SK-N-SH (cell line): ENCODE results near the gene UBE2L5. TPM values are rescaled to one million over a fixed set of nuclear protein-coding genes. Genes with fewer than 3 reads are reported as not detected.

Source experiments
- CTCF ChIA-PET: fragments of 300-600, 350-600 bp; formaldehyde crosslinking; extraction: SDS; loops from one replicate; lab custom pipeline; 2021; lab: Yijun Ruan, JAX
- POLR2A ChIA-PET: fragments of 350-600 bp; sonication (Branson Sonifier 250); formaldehyde crosslinking; extraction: SDS; loops from one replicate; lab custom pipeline; 2020; ENCODE audit warnings: antibody characterized with exemption, inconsistent platforms; lab: Yijun Ruan, JAX
- DNase-seq: peaks from one replicate; pipeline ENCODE4 v3.0.0; 2012
- H2AFZ ChIP-seq: fragments of 200-600 bp; sonication (generic); 2 replicates; pipeline ENCODE4 v1.8.1; 2016; ENCODE audit warnings: antibody characterized with exemption, mild to moderate bottlenecking, low read depth
- H3F3A ChIP-seq: fragments of 200-600 bp; sonication (generic); replicated peaks from 2 replicates; pipeline ENCODE3; 2016; ENCODE audit warnings: antibody characterized with exemption, mild to moderate bottlenecking; ENCODE audit not compliant: insufficient read depth
- H3K27ac ChIP-seq, 2 experiments: fragments of 200-500 bp in 1 of 2; fragments of 200-600 bp in 1 of 2; sonication (Bioruptor generic) in 1 of 2; sonication (generic), shearing (Covaris generic) in 1 of 2; 2 replicates each; pipeline versions ENCODE4 v1.5.1 to v1.6.1; 2014 to 2016; ENCODE audit warnings: low read depth in 2 of 2, inconsistent platforms in 1 of 2, low read length in 1 of 2, mild to moderate bottlenecking in 1 of 2, mixed read lengths in 1 of 2
- H3K27me3 ChIP-seq: fragments of 200-600 bp; sonication (generic), shearing (Covaris generic); 2 replicates; pipeline ENCODE4 v1.6.1; 2016; ENCODE audit warnings: mixed run types; ENCODE audit not compliant: insufficient read depth
- H3K36me3 ChIP-seq, 2 experiments: fragments of 200-500 bp in 1 of 2; fragments of 200-600 bp in 1 of 2; sonication (Bioruptor generic) in 1 of 2; sonication (generic) in 1 of 2; replicated peaks in 1 of 2; 2 replicates each; pipeline versions ENCODE3 to v1.5.1; 2014 to 2016; ENCODE audit warnings: low read length in 1 of 2, mild to moderate bottlenecking in 1 of 2; ENCODE audit not compliant: insufficient read depth in 2 of 2, control insufficient read depth in 1 of 2
- H3K4me1 ChIP-seq, 2 experiments: fragments of 200-500 bp in 1 of 2; fragments of 200-600 bp in 1 of 2; sonication (Bioruptor generic) in 1 of 2; sonication (generic), shearing (Covaris generic) in 1 of 2; 2 replicates each; pipeline versions ENCODE4 v1.5.1 to v1.6.1; 2014 to 2016; ENCODE audit warnings: low read depth in 1 of 2, low read length in 1 of 2, mixed run types in 1 of 2; ENCODE audit not compliant: insufficient read depth in 2 of 2, control insufficient read depth in 1 of 2
- H3K4me2 ChIP-seq: fragments of 200-600 bp; sonication (generic), shearing (Covaris generic); 2 replicates; pipeline ENCODE4 v1.6.1; 2017; ENCODE audit warnings: mixed run types
- H3K4me3 ChIP-seq, 2 experiments: fragments of 200-500 bp in 1 of 2; fragments of 200-600 bp in 1 of 2; sonication (Bioruptor generic) in 1 of 2; sonication (generic), shearing (Covaris generic) in 1 of 2; 2 replicates each; pipeline versions ENCODE4 v1.5.1 to v1.8.1; 2014 to 2016; ENCODE audit warnings: low read depth in 2 of 2, inconsistent platforms in 1 of 2, low read length in 1 of 2, mild to moderate bottlenecking in 1 of 2, mixed read lengths in 1 of 2, moderate library complexity in 1 of 2
- H3K79me2 ChIP-seq: fragments of 200-600 bp; sonication (generic); 2 replicates; pipeline ENCODE4 v1.8.1; 2017; ENCODE audit warnings: mild to moderate bottlenecking; ENCODE audit not compliant: insufficient read depth
- H3K9ac ChIP-seq: fragments of 200-600 bp; sonication (generic); 2 replicates; pipeline ENCODE4 v1.6.1; 2017; ENCODE audit warnings: mixed run types
- H3K9me2 ChIP-seq: fragments of 200-600 bp; sonication (generic); 2 replicates; pipeline ENCODE4 v1.6.1; 2017; ENCODE audit warnings: mixed run types
- H3K9me3 ChIP-seq: fragments of 200-600 bp; sonication (generic); 2 replicates; pipeline ENCODE4 v1.6.1; 2017; ENCODE audit warnings: mixed run types, mild to moderate bottlenecking, moderate library complexity
- H4K20me1 ChIP-seq: fragments of 200-600 bp; sonication (generic); 2 replicates; pipeline ENCODE4 v1.6.1; 2017; ENCODE audit warnings: mild to moderate bottlenecking, mixed run types; ENCODE audit not compliant: insufficient read depth
- CHD2 ChIP-seq: fragments of 150-350 bp; IDR thresholded peaks from 2 replicates; pipeline ENCODE4 v1.6.1; 2018; ENCODE audit warnings: low read length; ENCODE audit not compliant: partially characterized antibody
- CTCF ChIP-seq: fragments of 200-600 bp; sonication (generic); IDR thresholded peaks from 2 replicates; pipeline ENCODE4 v1.6.1; 2017; ENCODE audit warnings: antibody characterized with exemption, mild to moderate bottlenecking, moderate library complexity
- EP300 ChIP-seq, 2 experiments: IDR thresholded peaks; 2 replicates each; pipeline versions ENCODE4 v1.4.0 to v1.6.1; 2012; ENCODE audit warnings: borderline replicate concordance in 1 of 2, low read depth in 1 of 2, low read length in 1 of 2
- EZH2phosphoT487 ChIP-seq: fragments of 200-600 bp; sonication (generic); IDR thresholded peaks from 2 replicates; pipeline ENCODE4 v1.6.1; 2017; ENCODE audit warnings: low read depth, mixed run types, mild to moderate bottlenecking, antibody characterized with exemption, moderate library complexity, borderline replicate concordance
- FOSL2 ChIP-seq: IDR thresholded peaks from 2 replicates; pipeline ENCODE4 v1.4.0; 2012; ENCODE audit warnings: low read depth, mild to moderate bottlenecking, moderate library complexity, borderline replicate concordance
- FOXM1 ChIP-seq: IDR thresholded peaks from 2 replicates; pipeline ENCODE4 v1.4.0; 2012; ENCODE audit warnings: low read depth, mild to moderate bottlenecking
- GATA2 ChIP-seq: sonication (generic); formaldehyde crosslinking; IDR thresholded peaks from 2 replicates; pipeline ENCODE4 v1.5.0; 2020; ENCODE audit warnings: mild to moderate bottlenecking, missing genetic modification reagents
- JUND ChIP-seq: IDR thresholded peaks from 2 replicates; pipeline ENCODE4 v1.4.0; 2012
- MEF2A ChIP-seq: IDR thresholded peaks from 2 replicates; pipeline ENCODE4 v1.4.0; 2012; ENCODE audit warnings: low read depth, borderline replicate concordance
- MXI1 ChIP-seq: IDR thresholded peaks from 2 replicates; pipeline ENCODE4 v1.6.1; 2012; ENCODE audit warnings: mild to moderate bottlenecking, low read depth, low read length, improper control_type of control experiment
- NFIC ChIP-seq: IDR thresholded peaks from 2 replicates; pipeline ENCODE4 v1.4.0; 2012; ENCODE audit warnings: borderline replicate concordance
- PBX3 ChIP-seq: IDR thresholded peaks from 2 replicates; pipeline ENCODE4; 2012
- POLR2AphosphoS5 ChIP-seq: IDR thresholded peaks from 2 replicates; pipeline ENCODE4 v1.6.1; 2012; ENCODE audit warnings: low read depth, low read length
- RAD21 ChIP-seq: IDR thresholded peaks from 2 replicates; pipeline ENCODE4 v1.6.1; 2012; ENCODE audit warnings: mild to moderate bottlenecking, low read length
- RCOR1 ChIP-seq: fragments of 150-350 bp; IDR thresholded peaks from 2 replicates; pipeline ENCODE4 v1.6.1; 2017; ENCODE audit warnings: antibody characterized with exemption, low read length
- REST ChIP-seq: IDR thresholded peaks from 2 replicates; pipeline ENCODE4 v1.6.1; 2012; ENCODE audit warnings: mild to moderate bottlenecking, low read depth, low read length, moderate library complexity
- SMC3 ChIP-seq: IDR thresholded peaks from 2 replicates; pipeline ENCODE4 v1.6.1; 2012; ENCODE audit warnings: low read depth, low read length, improper control_type of control experiment
- TAF1 ChIP-seq: IDR thresholded peaks from 2 replicates; pipeline ENCODE4 v1.6.1; 2012; ENCODE audit warnings: low read depth, mild to moderate bottlenecking, low read length, moderate library complexity, borderline replicate concordance
- TEAD4 ChIP-seq: IDR thresholded peaks from 2 replicates; pipeline ENCODE4 v1.4.0; 2012; ENCODE audit warnings: mild to moderate bottlenecking, borderline replicate concordance; ENCODE audit not compliant: insufficient read depth
- YY1 ChIP-seq: IDR thresholded peaks from 2 replicates; pipeline ENCODE4 v1.4.0; 2012; ENCODE audit warnings: low read depth, mild to moderate bottlenecking
- WGBS: methylation state at CpG from one replicate; pipeline ENCODE4 v1.1.6; 2017; ENCODE audit warnings: low lambda C conversion rate; 5-methylcytosine and 5-hydroxymethylcytosine counted together
- polyA plus RNA-seq, 3 experiments: library from polyadenylated mRNA; depleted of rRNA; stranded (reverse); fragments of >200 nt; gene quantifications; 2 replicates each; pipeline ENCODE4 v1.2.3, GENCODE V29; 2012

The UBE2L5 gene
- polyA plus RNA-seq, 1 of the 3 experiments (the other 2 are of a cell fraction) = 0.02 TPM

GRCh38 chr13:30440910-30441703 is 18.8 kb downstream of the UBE2L5 start:
- Histone ChIP-seq H3K4me1 (no peaks in the 10 kb centered on the region), H3K9me2 (no peaks in the 10 kb centered on the region)
- TF ChIP-seq MXI1 (no peak), EP300 (IDR thresholded peaks at IDR 0.05; ENCODE audit: borderline replicate concordance in 1 of 2, low read depth in 1 of 2, low read length in 1 of 2) (no peak), POLR2AphosphoS5 (no peak), PBX3 (no peak), RAD21 (no peak), EZH2phosphoT487 (no peak), GATA2 (CRISPR knock-in tag) (no peak), CTCF (no peak), CHD2 (no peak), TEAD4 (no peak), TAF1 (no peak), MEF2A (no peak), NFIC (no peak), FOXM1 (no peak), REST (no peak), SMC3 (no peak), FOSL2 (no peak), YY1 (no peak), RCOR1 (no peak), JUND (no peak)
- TF ChIP-seq, all 33 proteins: peak for 0
- Histone ChIP-seq H3K4me2 (no peak overlapping the region), H3F3A (no peaks in the 10 kb centered on the region), H3K9me3 (no peaks in the 10 kb centered on the region), H3K36me3 (no peaks in the 10 kb centered on the region), H3K27me3 (no peaks in the 10 kb centered on the region), H4K20me1 (no peaks in the 10 kb centered on the region), H3K27ac (no peak overlapping the region), H3K9ac (no peak overlapping the region), H2AFZ (no peak overlapping the region), H3K4me3 (no peak overlapping the region), H3K79me2 (no peaks in the 10 kb centered on the region)
- 58% methylated on average over 8 of the region's 8 CpGs for WGBS
- ChIA-PET CTCF (interaction anchor here (1.4 kb wide), 1 partner anchor 10 kb away, joined by 4 read pairs; no protein-coding TSS in a partner anchor), POLR2A (no interaction called here)
- no peak for DNase-seq
